Astrocyte (in vitro differentiated cells and primary cell): ENCODE data around the gene LILRB3. TPM values are rescaled to one million over a fixed set of nuclear protein-coding genes. Genes with fewer than 3 reads are reported as not detected.

Experiments used
- DNase-seq: peaks from one replicate; pipeline ENCODE4 v3.0.0-alpha.2; 2010; ENCODE audit warnings: low read depth
- FAIRE-seq: peaks from 2 replicates; lab custom pipeline; 2011; peaks lifted over from hg19 to GRCh38; lab: Jason Lieb, UNC
- H2AFZ ChIP-seq: 2 replicates; pipeline ENCODE4 v1.6.0; 2012; ENCODE audit warnings: low read depth, low read length, inconsistent platforms
- H3K27ac ChIP-seq: 2 replicates; pipeline ENCODE4 v1.5.1; 2011; ENCODE audit warnings: low read depth, low read length, inconsistent platforms
- H3K27me3 ChIP-seq: 2 replicates; pipeline ENCODE4 v1.6.0; 2011; ENCODE audit warnings: low read length, inconsistent platforms; ENCODE audit not compliant: insufficient read depth
- H3K36me3 ChIP-seq: 2 replicates; pipeline ENCODE4 v1.5.1; 2011; ENCODE audit warnings: low read length, inconsistent platforms; ENCODE audit not compliant: insufficient read depth
- H3K4me1 ChIP-seq: 2 replicates; pipeline ENCODE4 v1.5.1; 2011; ENCODE audit warnings: low read length, inconsistent platforms; ENCODE audit not compliant: insufficient read depth
- H3K4me2 ChIP-seq: 2 replicates; pipeline ENCODE4 v1.6.0; 2012; ENCODE audit warnings: low read length, inconsistent platforms
- H3K4me3 ChIP-seq: 2 replicates; pipeline ENCODE4 v1.5.1; 2011; ENCODE audit warnings: low read depth, mild to moderate bottlenecking, low read length, inconsistent platforms; ENCODE audit not compliant: insufficient read depth
- H3K79me2 ChIP-seq: 2 replicates; pipeline ENCODE4 v1.6.0; 2012; ENCODE audit warnings: mild to moderate bottlenecking, low read length, inconsistent platforms; ENCODE audit not compliant: insufficient read depth
- H3K9ac ChIP-seq: 2 replicates; pipeline ENCODE4 v1.6.0; 2012; ENCODE audit warnings: mild to moderate bottlenecking, low read length, inconsistent platforms
- H3K9me3 ChIP-seq: 2 replicates; pipeline ENCODE4 v1.5.1; 2012; ENCODE audit warnings: low read depth, mild to moderate bottlenecking, low read length, inconsistent platforms; ENCODE audit not compliant: insufficient read depth
- H4K20me1 ChIP-seq: 2 replicates; pipeline ENCODE4 v1.6.0; 2012; ENCODE audit warnings: low read length, inconsistent platforms; ENCODE audit not compliant: insufficient read depth
- H3K27ac Mint-ChIP-seq: one replicate; pipeline ENCODE4 v1.8.0; 2021; ENCODE audit warnings: mild to moderate bottlenecking, mixed read lengths; ENCODE audit not compliant: unreplicated experiment
- H3K27me3 Mint-ChIP-seq: one replicate; pipeline ENCODE4 v1.8.0; 2021; ENCODE audit warnings: low read depth, mixed read lengths; ENCODE audit not compliant: unreplicated experiment
- H3K36me3 Mint-ChIP-seq: one replicate; pipeline ENCODE4 v1.8.0; 2021; ENCODE audit warnings: low read depth, mixed read lengths; ENCODE audit not compliant: unreplicated experiment
- H3K4me1 Mint-ChIP-seq: one replicate; pipeline ENCODE4 v1.8.0; 2021; ENCODE audit warnings: low read depth, mixed read lengths; ENCODE audit not compliant: unreplicated experiment
- H3K4me3 Mint-ChIP-seq: one replicate; pipeline ENCODE4 v1.8.0; 2021; ENCODE audit warnings: mild to moderate bottlenecking, moderate library complexity, mixed read lengths; ENCODE audit not compliant: unreplicated experiment
- H3K9me3 Mint-ChIP-seq: one replicate; pipeline ENCODE4 v1.8.0; 2021; ENCODE audit warnings: mild to moderate bottlenecking, mixed read lengths; ENCODE audit not compliant: unreplicated experiment
- EZH2 ChIP-seq: IDR thresholded peaks from 2 replicates; pipeline ENCODE4 v1.6.1; 2012; ENCODE audit warnings: mild to moderate bottlenecking, low read length, inconsistent platforms; ENCODE audit not compliant: insufficient read depth
- total RNA-seq: library from RNA; stranded (reverse); gene quantifications from 2 replicates; pipeline ENCODE4 v1.2.1, GENCODE V29; 2021
- TF ChIP-seq, protein P1 (sequence below): IDR thresholded peaks from 2 replicates; pipeline ENCODE4 v1.5.1; 2011; ENCODE audit warnings: low read depth, mild to moderate bottlenecking, inconsistent platforms, low read length, moderate library complexity; ENCODE audit not compliant: insufficient read depth

Gene LILRB3
- total RNA-seq, 1 donor from 2014 or later = not detected

DNA sequence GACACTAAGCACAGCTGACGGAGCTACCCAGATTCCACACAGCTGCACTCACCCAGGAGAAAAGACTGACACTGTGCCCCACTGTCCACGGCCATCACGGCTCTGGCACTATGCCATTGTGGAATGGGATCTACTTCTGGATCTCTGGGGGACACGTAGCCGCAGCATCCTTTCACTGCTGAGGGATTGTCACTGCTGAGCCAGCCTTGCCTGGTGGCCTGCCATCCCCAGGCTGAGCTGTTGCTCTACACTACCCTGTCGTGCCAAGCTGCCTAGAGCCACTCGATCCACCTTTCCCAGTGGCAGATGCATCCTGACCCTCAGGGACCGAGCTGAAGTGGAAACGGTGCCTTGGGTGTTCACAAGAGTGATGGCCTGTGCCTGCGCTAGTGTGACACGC, 39.3 kb upstream of the LILRB3 start:
- no peaks in the 10 kb centered on the region for H4K20me1 ChIP-seq
- no peaks in the 10 kb centered on the region for H3K4me1 Mint-ChIP-seq
- no peak overlapping the region for H2AFZ ChIP-seq
- H3K27ac Mint-ChIP-seq = no peak overlapping the region
- no peak overlapping the region for H3K9ac ChIP-seq
- H3K4me3 Mint-ChIP-seq = no peak overlapping the region
- no peak overlapping the region for H3K4me3 ChIP-seq
- no peaks in the 10 kb centered on the region for H3K9me3 ChIP-seq
- H3K9me3 Mint-ChIP-seq = no peaks in the 10 kb centered on the region
- no peak overlapping the region for H3K4me2 ChIP-seq
- DNase-seq = no peak
- H3K36me3 ChIP-seq = no peaks in the 10 kb centered on the region
- no peak overlapping the region for H3K27ac ChIP-seq
- H3K27me3 ChIP-seq = no peaks in the 10 kb centered on the region
- H3K4me1 ChIP-seq = no peaks in the 10 kb centered on the region
- no peak for FAIRE-seq
- TF ChIP-seq, protein P1, sequence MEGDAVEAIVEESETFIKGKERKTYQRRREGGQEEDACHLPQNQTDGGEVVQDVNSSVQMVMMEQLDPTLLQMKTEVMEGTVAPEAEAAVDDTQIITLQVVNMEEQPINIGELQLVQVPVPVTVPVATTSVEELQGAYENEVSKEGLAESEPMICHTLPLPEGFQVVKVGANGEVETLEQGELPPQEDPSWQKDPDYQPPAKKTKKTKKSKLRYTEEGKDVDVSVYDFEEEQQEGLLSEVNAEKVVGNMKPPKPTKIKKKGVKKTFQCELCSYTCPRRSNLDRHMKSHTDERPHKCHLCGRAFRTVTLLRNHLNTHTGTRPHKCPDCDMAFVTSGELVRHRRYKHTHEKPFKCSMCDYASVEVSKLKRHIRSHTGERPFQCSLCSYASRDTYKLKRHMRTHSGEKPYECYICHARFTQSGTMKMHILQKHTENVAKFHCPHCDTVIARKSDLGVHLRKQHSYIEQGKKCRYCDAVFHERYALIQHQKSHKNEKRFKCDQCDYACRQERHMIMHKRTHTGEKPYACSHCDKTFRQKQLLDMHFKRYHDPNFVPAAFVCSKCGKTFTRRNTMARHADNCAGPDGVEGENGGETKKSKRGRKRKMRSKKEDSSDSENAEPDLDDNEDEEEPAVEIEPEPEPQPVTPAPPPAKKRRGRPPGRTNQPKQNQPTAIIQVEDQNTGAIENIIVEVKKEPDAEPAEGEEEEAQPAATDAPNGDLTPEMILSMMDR = no peak
- TF ChIP-seq EZH2 = no peak
- peaks cover 25% of the 10 kb centered on the region for H3K27me3 Mint-ChIP-seq
- H3K79me2 ChIP-seq = no peaks in the 10 kb centered on the region
- no peaks in the 10 kb centered on the region for H3K36me3 Mint-ChIP-seq

DNA sequence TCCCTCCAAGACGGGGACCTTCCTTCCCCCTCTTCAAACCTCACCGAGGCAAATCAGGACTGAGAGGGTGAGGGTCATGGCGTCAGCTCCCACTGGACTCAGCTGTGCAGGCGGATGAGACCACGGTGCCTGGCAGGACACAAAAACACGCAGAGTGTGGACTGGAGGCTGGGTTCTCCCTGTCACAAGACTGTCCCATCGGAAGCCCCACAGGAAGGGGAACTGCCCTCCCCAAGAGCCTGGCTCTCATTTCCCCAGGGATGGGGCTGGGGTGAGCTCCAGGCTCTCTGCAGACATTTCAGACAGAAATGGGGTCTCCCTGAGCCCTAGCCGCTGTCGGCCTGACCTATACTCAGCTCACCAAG, 34.3 kb upstream of the LILRB3 start, which contains the start of gene LILRB5:
TSS of gene LILRB5 (minus strand) at position 158 of the 365 bp plus-strand sequence. CDS start at position 78, 80 bp downstream.
- Histone ChIP-seq H3K4me3 (no peak within 1 kb of the TSS), H3K9ac (no peak within 1 kb of the TSS), H3K36me3 (no peaks in the 10 kb centered on the region), H3K27ac (no peak within 1 kb of the TSS), H3K4me2 (no peak within 1 kb of the TSS), H3K4me1 (no peaks in the 10 kb centered on the region), H3K79me2 (no peaks in the 10 kb centered on the region), H2AFZ (no peak within 1 kb of the TSS), H4K20me1 (no peaks in the 10 kb centered on the region), H3K27me3 (no peaks in the 10 kb centered on the region), H3K9me3 (no peaks in the 10 kb centered on the region)
- Mint-ChIP-seq H3K4me1 (no peaks in the 10 kb centered on the region), H3K9me3 (no peaks in the 10 kb centered on the region), H3K36me3 (peaks cover 3% of the 10 kb centered on the region), H3K27me3 (peaks cover 35% of the 10 kb centered on the region), H3K27ac (no peak within 1 kb of the TSS), H3K4me3 (no peak within 1 kb of the TSS)
- FAIRE-seq (no peak), DNase-seq (no peak)
- TF ChIP-seq, protein P1 = no peak
- no peak for TF ChIP-seq EZH2

DNA sequence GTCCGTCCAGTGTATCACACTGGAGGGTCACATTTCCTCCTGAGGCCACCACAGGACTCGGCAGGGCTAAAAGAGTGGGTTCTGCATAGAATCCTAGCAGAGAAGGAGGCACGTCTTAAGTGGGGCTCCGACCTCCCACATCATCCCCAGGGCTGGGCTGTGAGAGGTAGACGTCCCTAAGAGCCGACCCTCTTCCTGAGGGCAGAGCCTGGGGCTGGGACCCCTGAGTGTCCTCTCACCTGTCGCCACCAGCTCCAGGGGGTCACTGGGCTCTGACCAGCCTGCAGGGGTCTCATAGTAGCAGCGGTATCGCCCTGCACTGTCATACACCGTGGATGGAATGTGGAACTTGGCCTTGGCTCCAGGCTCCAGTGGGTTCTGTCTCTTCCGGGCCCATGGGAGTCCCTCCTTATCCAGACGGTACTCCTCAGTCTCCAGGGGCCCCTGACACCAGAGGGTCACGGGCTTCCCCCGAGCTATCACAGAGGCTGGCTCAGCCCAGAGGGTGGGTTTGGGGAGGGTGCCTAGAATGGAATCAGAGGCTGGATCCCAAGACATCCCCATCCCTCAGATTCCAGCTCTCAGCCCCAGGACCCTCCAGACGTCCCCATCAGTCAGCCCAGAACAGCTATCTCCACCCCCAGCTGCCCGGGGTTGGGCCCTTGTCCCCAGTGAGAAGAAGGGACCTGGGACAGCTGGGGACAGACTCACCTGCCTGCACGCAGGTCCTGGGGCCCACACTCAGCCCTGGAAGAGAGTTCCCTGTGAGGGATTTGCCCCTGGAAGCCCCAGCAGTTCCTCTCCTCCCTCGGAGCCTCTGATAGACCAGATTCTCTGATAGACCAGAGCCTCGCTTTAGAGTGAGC, 33.7 kb upstream of the LILRB3 start:
- no peaks in the 10 kb centered on the region for H4K20me1 ChIP-seq
- no peak overlapping the region for H3K27ac ChIP-seq
- Mint-ChIP-seq H3K4me1 (no peaks in the 10 kb centered on the region), H3K36me3 (peaks cover 3% of the 10 kb centered on the region), H3K9me3 (no peaks in the 10 kb centered on the region), H3K27me3 (peaks cover 33% of the 10 kb centered on the region), H3K4me3 (no peak overlapping the region), H3K27ac (no peak overlapping the region)
- H3K4me2 ChIP-seq = no peak overlapping the region
- FAIRE-seq (no peak), DNase-seq (no peak)
- no peaks in the 10 kb centered on the region for H3K4me1 ChIP-seq
- no peak overlapping the region for H3K4me3 ChIP-seq
- no peaks in the 10 kb centered on the region for H3K36me3 ChIP-seq
- no peak overlapping the region for H2AFZ ChIP-seq
- no peaks in the 10 kb centered on the region for H3K27me3 ChIP-seq
- no peaks in the 10 kb centered on the region for H3K79me2 ChIP-seq
- TF ChIP-seq, protein P1 = no peak
- TF ChIP-seq EZH2 = no peak
- H3K9me3 ChIP-seq = no peaks in the 10 kb centered on the region
- no peak overlapping the region for H3K9ac ChIP-seq
